NT2/D1 (cell line): Measurements from ENCODE around the gene NEU2.

Experiments used
- DNase-seq: peaks from one replicate; pipeline ENCODE4 v3.0.0-alpha.2; 2011; ENCODE audit warnings: low read depth, low spot score
- H3K27me3 ChIP-seq: 2 replicates; pipeline ENCODE4 v1.6.0; 2011; ENCODE audit warnings: mild to moderate bottlenecking; ENCODE audit not compliant: insufficient read length, insufficient read depth
- H3K36me3 ChIP-seq: 2 replicates; pipeline ENCODE4 v1.6.1; 2011; ENCODE audit warnings: mild to moderate bottlenecking, low read length, mixed read lengths; ENCODE audit not compliant: insufficient read depth, insufficient read length
- H3K4me1 ChIP-seq: 2 replicates; pipeline ENCODE4 v1.5.1; 2011; ENCODE audit not compliant: insufficient read depth, insufficient read length
- H3K4me3 ChIP-seq: 2 replicates; pipeline ENCODE4 v1.5.1; 2011; ENCODE audit warnings: low read depth; ENCODE audit not compliant: insufficient read length
- H3K9ac ChIP-seq: 2 replicates; pipeline ENCODE4 v1.6.0; 2011; ENCODE audit warnings: low read depth; ENCODE audit not compliant: insufficient read length
- H3K9me3 ChIP-seq: 2 replicates; pipeline ENCODE4 v1.5.1; 2011; ENCODE audit warnings: mild to moderate bottlenecking, low read length; ENCODE audit not compliant: insufficient read depth
- SUZ12 ChIP-seq: IDR thresholded peaks from 2 replicates; pipeline ENCODE4 v1.6.1; 2011; ENCODE audit not compliant: insufficient read length, insufficient read depth; ENCODE audit errors: extremely low read depth
- YY1 ChIP-seq: IDR thresholded peaks from 2 replicates; pipeline ENCODE4 v1.6.1; 2011; ENCODE audit not compliant: insufficient read length, insufficient read depth
- ZNF274 ChIP-seq: IDR thresholded peaks from 2 replicates; pipeline ENCODE4 v1.6.1; 2011; ENCODE audit warnings: mild to moderate bottlenecking, low read depth, low read length

NEU2 gene

GRCh38 chr2:233075966-233076339, 43.5 kb downstream of the NEU2 start:
- DNase-seq, result no peak
- Histone ChIP-seq H3K4me1 (peaks cover 8% of the 10 kb centered on the region), H3K4me3 (no peak overlapping the region)

GRCh38 chr2:233076749-233077148, 44.3 kb downstream of the NEU2 start:
- H3K27me3 ChIP-seq, result peaks cover 2% of the 10 kb centered on the region
- no peaks in the 10 kb centered on the region for H3K36me3 ChIP-seq
- H3K9me3 ChIP-seq, result peaks cover 6% of the 10 kb centered on the region
- H3K4me1 ChIP-seq, result peaks cover 8% of the 10 kb centered on the region
- no peak for DNase-seq
- TF ChIP-seq YY1 (no peak), ZNF274 (no peak), SUZ12 (no peak)
- H3K9ac ChIP-seq, result no peak overlapping the region
- no peak overlapping the region for H3K4me3 ChIP-seq

More at GRCh38 chr2:233075966-233076339, 43.5 kb downstream of the NEU2 start:
- no peaks in the 10 kb centered on the region for H3K36me3 ChIP-seq
- H3K9ac ChIP-seq, result no peak overlapping the region
- TF ChIP-seq SUZ12 (no peak), ZNF274 (no peak), YY1 (no peak)
- peaks cover 9% of the 10 kb centered on the region for H3K9me3 ChIP-seq
- peaks cover 2% of the 10 kb centered on the region for H3K27me3 ChIP-seq

GRCh38 chr2:233079473-233079877, 47.0 kb downstream of the NEU2 start:
- TF ChIP-seq SUZ12, result no peak
- Histone ChIP-seq H3K4me3 (no peak overlapping the region), H3K27me3 (peaks cover 2% of the 10 kb centered on the region), H3K4me1 (peaks cover 13% of the 10 kb centered on the region), H3K9me3 (no peaks in the 10 kb centered on the region), H3K36me3 (no peaks in the 10 kb centered on the region), H3K9ac (no peak overlapping the region)
- DNase-seq, result no peak

- H3K4me3 ChIP-seq, result no peak overlapping the region
- no peak overlapping the region for H3K9ac ChIP-seq
- H3K27me3 ChIP-seq, result peaks cover 2% of the 10 kb centered on the region
- peaks cover 13% of the 10 kb centered on the region for H3K4me1 ChIP-seq
- no peak for TF ChIP-seq YY1
- TF ChIP-seq SUZ12, result no peak
- TF ChIP-seq ZNF274, result no peak
- H3K9me3 ChIP-seq, result no peaks in the 10 kb centered on the region
- no peaks in the 10 kb centered on the region for H3K36me3 ChIP-seq
- DNase-seq, result no peak
Observed at GRCh38 chr2:233079953-233080835, 47.7 kb downstream of the NEU2 start.

- no peak overlapping the region for H3K4me3 ChIP-seq
- peaks cover 2% of the 10 kb centered on the region for H3K27me3 ChIP-seq
- peaks cover 8% of the 10 kb centered on the region for H3K4me1 ChIP-seq
- H3K36me3 ChIP-seq, result no peaks in the 10 kb centered on the region
- H3K9me3 ChIP-seq, result no peaks in the 10 kb centered on the region
- H3K9ac ChIP-seq, result no peak overlapping the region
- TF ChIP-seq ZNF274 (no peak), YY1 (no peak), SUZ12 (no peak)
- no peak for DNase-seq
Observed at GRCh38 chr2:233080836-233081229, 48.4 kb downstream of the NEU2 start.

GRCh38 chr2:233081232-233081730, 48.8 kb downstream of the NEU2 start:
- H3K9me3 ChIP-seq, result no peaks in the 10 kb centered on the region
- H3K4me1 ChIP-seq, result peaks cover 8% of the 10 kb centered on the region
- no peak overlapping the region for H3K9ac ChIP-seq
- TF ChIP-seq ZNF274, result no peak
- no peak for TF ChIP-seq YY1
- no peak for TF ChIP-seq SUZ12
- peaks cover 2% of the 10 kb centered on the region for H3K27me3 ChIP-seq
- H3K4me3 ChIP-seq, result no peak overlapping the region
- H3K36me3 ChIP-seq, result no peaks in the 10 kb centered on the region
- DNase-seq, result no peak

- Histone ChIP-seq H3K4me1 (peaks cover 8% of the 10 kb centered on the region), H3K9ac (no peak overlapping the region), H3K27me3 (peaks cover 2% of the 10 kb centered on the region), H3K36me3 (no peaks in the 10 kb centered on the region), H3K4me3 (no peak overlapping the region), H3K9me3 (no peaks in the 10 kb centered on the region)
- TF ChIP-seq YY1, result no peak
- TF ChIP-seq ZNF274, result no peak
- no peak for TF ChIP-seq SUZ12
- no peak for DNase-seq
Observed at GRCh38 chr2:233081731-233082221, 49.3 kb downstream of the NEU2 start.
